DND-41 (cell line): ENCODE measurements around the gene ECHS1.

Experiments
- ATAC-seq: fragments of 200-7000 bp; cut with Tn5 transposase; 3 replicates; pipeline ENCODE4 v1.9.1; 2021; ENCODE audit warnings: low read depth; ENCODE audit not compliant: insufficient read depth
- DNase-seq: peaks from one replicate; pipeline ENCODE4 v3.0.0-alpha.2; 2020
- H2AFZ ChIP-seq: 2 replicates; pipeline ENCODE4 v1.6.0; 2012; ENCODE audit warnings: low read depth, low read length
- H3K27ac ChIP-seq: 2 replicates; pipeline ENCODE4 v1.5.1; 2012; ENCODE audit warnings: low read length, inconsistent platforms
- H3K27me3 ChIP-seq: fragments of 200-600 bp; sonication (generic); 2 replicates; pipeline ENCODE4 v1.6.0; 2012; ENCODE audit warnings: low read length, mild to moderate bottlenecking, inconsistent platforms; ENCODE audit not compliant: insufficient read depth, poor library complexity
- H3K36me3 ChIP-seq: 2 replicates; pipeline ENCODE4 v1.5.1; 2012; ENCODE audit warnings: low read length, inconsistent platforms; ENCODE audit not compliant: insufficient read depth
- H3K4me1 ChIP-seq: 2 replicates; pipeline ENCODE4 v1.5.1; 2012; ENCODE audit warnings: mild to moderate bottlenecking, low read length; ENCODE audit not compliant: insufficient read depth
- H3K4me2 ChIP-seq: 2 replicates; pipeline ENCODE4 v1.6.0; 2012; ENCODE audit warnings: mild to moderate bottlenecking, moderate library complexity, low read length, inconsistent platforms; ENCODE audit not compliant: insufficient read depth
- H3K4me3 ChIP-seq, 2 experiments: fragments of 200-600 bp in 1 of 2; shearing (Covaris generic) in 1 of 2; 2 replicates each; pipeline ENCODE4 v1.5.1; 2012 to 2016; ENCODE audit warnings: inconsistent platforms in 2 of 2, low read length in 2 of 2, mild to moderate bottlenecking in 2 of 2, low read depth in 1 of 2, moderate library complexity in 1 of 2
- H3K79me2 ChIP-seq: 2 replicates; pipeline ENCODE4 v1.6.0; 2012; ENCODE audit warnings: low read length, inconsistent platforms; ENCODE audit not compliant: insufficient read depth
- H3K9ac ChIP-seq: 2 replicates; pipeline ENCODE4 v1.6.0; 2012; ENCODE audit warnings: low read depth, mild to moderate bottlenecking, inconsistent platforms, low read length, moderate library complexity
- H3K9me3 ChIP-seq: 2 replicates; pipeline ENCODE4 v1.5.1; 2012; ENCODE audit warnings: low read length, moderate library complexity, mild to moderate bottlenecking, inconsistent platforms; ENCODE audit not compliant: insufficient read depth, severe bottlenecking
- H4K20me1 ChIP-seq: 2 replicates; pipeline ENCODE4 v1.6.0; 2012; ENCODE audit warnings: low read length; ENCODE audit not compliant: insufficient read depth
- EZH2 ChIP-seq: IDR thresholded peaks from 3 replicates; pipeline ENCODE4 v1.6.1; 2012; ENCODE audit warnings: borderline replicate concordance, low read depth, mild to moderate bottlenecking, moderate library complexity, low read length, inconsistent platforms; ENCODE audit not compliant: severe bottlenecking
- TF ChIP-seq, protein P1 (sequence below): IDR thresholded peaks from 2 replicates; pipeline ENCODE4 v1.5.1; 2012; ENCODE audit warnings: borderline replicate concordance, low read length, moderate library complexity, mild to moderate bottlenecking; ENCODE audit not compliant: poor library complexity, severe bottlenecking; ENCODE audit errors: extremely low read depth

The ECHS1 gene

GRCh38 chr10:133355991-133356390 is 17.2 kb downstream of the ECHS1 start:
- H2AFZ ChIP-seq: no peak overlapping the region
- H3K9me3 ChIP-seq: no peaks in the 10 kb centered on the region
- no peak for TF ChIP-seq EZH2
- TF ChIP-seq, protein P1, sequence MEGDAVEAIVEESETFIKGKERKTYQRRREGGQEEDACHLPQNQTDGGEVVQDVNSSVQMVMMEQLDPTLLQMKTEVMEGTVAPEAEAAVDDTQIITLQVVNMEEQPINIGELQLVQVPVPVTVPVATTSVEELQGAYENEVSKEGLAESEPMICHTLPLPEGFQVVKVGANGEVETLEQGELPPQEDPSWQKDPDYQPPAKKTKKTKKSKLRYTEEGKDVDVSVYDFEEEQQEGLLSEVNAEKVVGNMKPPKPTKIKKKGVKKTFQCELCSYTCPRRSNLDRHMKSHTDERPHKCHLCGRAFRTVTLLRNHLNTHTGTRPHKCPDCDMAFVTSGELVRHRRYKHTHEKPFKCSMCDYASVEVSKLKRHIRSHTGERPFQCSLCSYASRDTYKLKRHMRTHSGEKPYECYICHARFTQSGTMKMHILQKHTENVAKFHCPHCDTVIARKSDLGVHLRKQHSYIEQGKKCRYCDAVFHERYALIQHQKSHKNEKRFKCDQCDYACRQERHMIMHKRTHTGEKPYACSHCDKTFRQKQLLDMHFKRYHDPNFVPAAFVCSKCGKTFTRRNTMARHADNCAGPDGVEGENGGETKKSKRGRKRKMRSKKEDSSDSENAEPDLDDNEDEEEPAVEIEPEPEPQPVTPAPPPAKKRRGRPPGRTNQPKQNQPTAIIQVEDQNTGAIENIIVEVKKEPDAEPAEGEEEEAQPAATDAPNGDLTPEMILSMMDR: no peak
- ATAC-seq (no peak), DNase-seq (no peak)
- no peak overlapping the region for H3K9ac ChIP-seq
- H3K27me3 ChIP-seq: no peaks in the 10 kb centered on the region
- no peak overlapping the region for H3K27ac ChIP-seq
- no peaks in the 10 kb centered on the region for H3K36me3 ChIP-seq
- H3K4me1 ChIP-seq: peaks cover 11% of the 10 kb centered on the region
- no peak overlapping the region for H3K4me3 ChIP-seq
- H3K79me2 ChIP-seq: no peaks in the 10 kb centered on the region
- H3K4me2 ChIP-seq: no peak overlapping the region
- 0 out of 2 replicates have a peak, but pooled peaks cover 5% of the 10 kb centered on the region for H4K20me1 ChIP-seq

DNA sequence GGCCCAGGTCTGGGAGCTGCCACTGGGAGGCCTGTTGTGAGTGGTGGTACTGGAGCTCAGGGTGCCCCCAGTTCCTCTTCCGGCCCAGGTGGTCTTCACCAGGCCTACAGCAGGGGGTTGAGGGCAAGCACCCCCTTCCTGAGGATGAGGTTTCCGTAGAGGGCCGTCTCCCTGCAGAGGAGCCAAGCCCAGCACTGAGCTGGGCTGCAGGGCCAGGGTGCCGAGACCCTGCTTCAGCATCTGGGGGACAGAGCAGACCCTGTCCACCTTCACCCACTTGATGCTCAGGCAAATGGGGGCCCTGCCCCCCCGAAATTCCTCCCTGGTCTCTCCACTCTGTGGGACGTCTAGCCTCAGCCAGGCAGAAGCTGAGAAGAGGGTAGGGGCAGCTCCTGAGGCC is 17.9 kb downstream of the ECHS1 start:
- 0 out of 2 replicates have a peak, but pooled peaks cover 5% of the 10 kb centered on the region for H4K20me1 ChIP-seq
- no peaks in the 10 kb centered on the region for H3K36me3 ChIP-seq
- H3K9me3 ChIP-seq: no peaks in the 10 kb centered on the region
- no peak overlapping the region for H3K27ac ChIP-seq
- no peaks in the 10 kb centered on the region for H3K27me3 ChIP-seq
- H2AFZ ChIP-seq: no peak overlapping the region
- H3K4me2 ChIP-seq: no peak overlapping the region
- ATAC-seq (no peak), DNase-seq (no peak)
- H3K79me2 ChIP-seq: no peaks in the 10 kb centered on the region
- H3K4me3 ChIP-seq: no peak overlapping the region
- H3K9ac ChIP-seq: no peak overlapping the region
- peaks cover 11% of the 10 kb centered on the region for H3K4me1 ChIP-seq
- no peak for TF ChIP-seq EZH2

GRCh38 chr10:133354672-133355240 is 18.4 kb downstream of the ECHS1 start:
- no peak overlapping the region for H3K27ac ChIP-seq
- ATAC-seq (no peak), DNase-seq (no peak)
- no peaks in the 10 kb centered on the region for H3K27me3 ChIP-seq
- no peaks in the 10 kb centered on the region for H3K79me2 ChIP-seq
- TF ChIP-seq EZH2: no peak
- TF ChIP-seq, protein P1: no peak
- H3K4me1 ChIP-seq: peaks cover 11% of the 10 kb centered on the region
- no peak overlapping the region for H3K4me3 ChIP-seq
- H3K36me3 ChIP-seq: no peaks in the 10 kb centered on the region
- no peaks in the 10 kb centered on the region for H3K9me3 ChIP-seq
- H3K4me2 ChIP-seq: no peak overlapping the region
- H4K20me1 ChIP-seq: 0 out of 2 replicates have a peak, but pooled peaks cover 5% of the 10 kb centered on the region
- H2AFZ ChIP-seq: no peak overlapping the region
- H3K9ac ChIP-seq: no peak overlapping the region

DNA sequence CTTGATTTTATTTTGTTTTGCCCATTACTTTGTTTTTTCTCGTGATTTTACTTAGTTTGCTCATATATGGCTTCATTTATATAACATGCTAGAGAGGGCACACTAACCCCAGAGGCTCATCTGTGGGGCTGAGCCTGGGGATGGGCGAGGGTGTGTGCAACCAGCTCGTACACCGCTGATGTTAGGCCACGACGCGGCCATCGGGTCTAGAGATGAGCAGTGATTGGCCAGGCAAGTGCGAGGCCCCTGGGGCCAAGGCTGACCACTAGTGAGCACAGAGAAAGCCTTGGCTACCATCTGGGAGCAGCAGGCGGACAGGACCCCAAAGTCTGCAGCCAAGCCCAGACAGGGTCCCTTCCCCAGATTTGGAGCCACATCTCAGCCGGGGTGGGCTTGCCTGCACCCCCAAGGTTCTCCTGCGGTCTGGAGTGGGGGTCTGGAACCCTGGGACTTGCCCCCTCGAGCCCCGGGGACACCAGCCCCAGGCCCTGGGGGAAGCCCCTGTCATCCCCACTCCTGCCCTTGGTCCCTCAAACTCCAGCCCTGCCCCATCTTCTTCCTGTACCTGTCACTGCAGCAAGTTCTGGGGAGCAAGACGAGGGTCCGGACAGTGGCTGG is 19.1 kb downstream of the ECHS1 start:
- Histone ChIP-seq H3K4me3 (no peak overlapping the region), H3K4me2 (no peak overlapping the region), H3K27me3 (no peaks in the 10 kb centered on the region), H3K79me2 (no peaks in the 10 kb centered on the region), H4K20me1 (0 out of 2 replicates have a peak, but pooled peaks cover 5% of the 10 kb centered on the region), H3K4me1 (peaks cover 11% of the 10 kb centered on the region), H2AFZ (no peak overlapping the region), H3K36me3 (no peaks in the 10 kb centered on the region), H3K9ac (no peak overlapping the region), H3K9me3 (no peaks in the 10 kb centered on the region), H3K27ac (no peak overlapping the region)
- DNase-seq: no peak
- TF ChIP-seq, protein P1: no peak
- no peak for TF ChIP-seq EZH2
- no peak for ATAC-seq
